ENCODE data around the gene PTPN13.

- TF ChIP-seq CTCF (IDR thresholded peaks at IDR 0.05) = no peak
- no peak for TF ChIP-seq EZH2phosphoT487 (IDR thresholded peaks at IDR 0.05)
Measured at GRCh38 chr4:86757468-86757867, 163.4 kb downstream of the PTPN13 start.
